GM12864 (cell line): ENCODE data around the gene NHSL1.

Source experiments
- DNase-seq: peaks from one replicate; pipeline ENCODE4 v3.0.0-alpha.2; 2011; ENCODE audit warnings: low read depth
- H3K4me3 ChIP-seq: 2 replicates; pipeline ENCODE4 v1.5.1; 2011; ENCODE audit warnings: mild to moderate bottlenecking, low read depth, low read length, control low read depth
- CTCF ChIP-seq: IDR thresholded peaks from 2 replicates; pipeline ENCODE4 v1.5.1; 2011; ENCODE audit warnings: low read depth, mild to moderate bottlenecking, moderate library complexity, low read length, control low read depth, inconsistent platforms; ENCODE audit errors: missing control alignments

NHSL1 gene

GRCh38 chr6:138504764-138505689 lies 5.7 kb upstream of the NHSL1 start:
- no peak for TF ChIP-seq CTCF
- DNase-seq: no peak
- H3K4me3 ChIP-seq: no peak overlapping the region

GRCh38 chr6:138503881-138504680 lies 4.8 kb upstream of the NHSL1 start:
- no peak overlapping the region for H3K4me3 ChIP-seq
- no peak for DNase-seq
- no peak for TF ChIP-seq CTCF

- H3K4me3 ChIP-seq: no peak overlapping the region
- TF ChIP-seq CTCF: no peak
- DNase-seq: no peak
Observed at GRCh38 chr6:138502546-138502945, 3.3 kb upstream of the NHSL1 start.

GRCh38 chr6:138500867-138501446 lies 1.7 kb upstream of the NHSL1 start:
- no peak overlapping the region for H3K4me3 ChIP-seq
- DNase-seq: no peak
- no peak for TF ChIP-seq CTCF

GRCh38 chr6:138500045-138500665 lies 861 bp upstream of the NHSL1 start:
- DNase-seq: no peak
- H3K4me3 ChIP-seq: no peak overlapping the region

More at GRCh38 chr6:138500045-138500665, 861 bp upstream of the NHSL1 start:
- no peak for TF ChIP-seq CTCF
